Epithelial cell of proximal tubule (primary cell): ENCODE results near the gene CXCL12. TPM values are rescaled to one million over a fixed set of nuclear protein-coding genes. Genes with fewer than 3 reads are reported as not detected.

ENCODE experiments used
- DNase-seq: peaks from one replicate; pipeline ENCODE4 v3.0.0-alpha.2; 2011; ENCODE audit warnings: low read depth
- H3K4me3 ChIP-seq: 2 replicates; pipeline ENCODE4 v1.5.1; 2011; ENCODE audit warnings: low read depth, mild to moderate bottlenecking, low read length
- CTCF ChIP-seq: conservative IDR thresholded peaks from 2 replicates; pipeline ENCODE4 v1.5.1; 2012; ENCODE audit warnings: low read depth, mild to moderate bottlenecking, low read length
- total RNA-seq: library from RNA; depleted of rRNA; stranded (reverse); fragments of >200 nt; gene quantifications from 2 replicates; pipeline ENCODE4 v1.2.3, GENCODE V29; 2015

The CXCL12 gene
- total RNA-seq = 0.46 and 0.94 TPM in 2 replicates

- no peak within 1 kb of the TSS for H3K4me3 ChIP-seq
- TF ChIP-seq CTCF = no peak
- no peak for DNase-seq
Measured at GRCh38 chr10:44385026-44385695, at the start of gene CXCL12. Gene CXCL12 (minus strand): TSS chr10:44385097. CDS start chr10:44385005, 92 bp downstream.

DNA sequence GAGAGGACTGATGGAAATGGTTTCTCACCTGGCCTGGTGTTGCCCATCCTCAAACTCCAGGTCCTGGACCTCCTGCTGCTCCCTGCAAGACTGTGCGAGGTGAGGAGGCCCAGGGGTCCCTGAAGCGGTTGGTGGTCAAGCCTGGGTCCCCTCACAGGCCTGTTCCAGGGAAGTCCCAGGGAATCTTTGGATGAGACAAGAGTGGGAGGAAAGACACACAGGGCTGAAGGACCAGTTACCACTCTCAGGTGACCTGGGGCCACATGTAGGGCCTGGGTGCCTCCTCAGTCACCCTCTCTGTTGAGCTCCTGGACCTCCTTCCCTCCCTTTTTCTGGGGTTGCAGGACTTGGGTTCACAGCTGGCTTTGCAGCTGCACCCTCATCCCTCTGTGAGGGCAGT is 42.6 kb upstream of the CXCL12 start:
- no peak for TF ChIP-seq CTCF
- H3K4me3 ChIP-seq = no peak overlapping the region
- no peak for DNase-seq

GRCh38 chr10:44427037-44427436 is 42.1 kb upstream of the CXCL12 start:
- H3K4me3 ChIP-seq = no peak overlapping the region
- no peak for DNase-seq
- TF ChIP-seq CTCF = no peak

GRCh38 chr10:44426247-44427034 is 41.5 kb upstream of the CXCL12 start:
- no peak overlapping the region for H3K4me3 ChIP-seq
- TF ChIP-seq CTCF = no peak
- no peak for DNase-seq

GRCh38 chr10:44425466-44425865 is 40.6 kb upstream of the CXCL12 start:
- TF ChIP-seq CTCF = no peak
- no peak overlapping the region for H3K4me3 ChIP-seq
- no peak for DNase-seq

DNA sequence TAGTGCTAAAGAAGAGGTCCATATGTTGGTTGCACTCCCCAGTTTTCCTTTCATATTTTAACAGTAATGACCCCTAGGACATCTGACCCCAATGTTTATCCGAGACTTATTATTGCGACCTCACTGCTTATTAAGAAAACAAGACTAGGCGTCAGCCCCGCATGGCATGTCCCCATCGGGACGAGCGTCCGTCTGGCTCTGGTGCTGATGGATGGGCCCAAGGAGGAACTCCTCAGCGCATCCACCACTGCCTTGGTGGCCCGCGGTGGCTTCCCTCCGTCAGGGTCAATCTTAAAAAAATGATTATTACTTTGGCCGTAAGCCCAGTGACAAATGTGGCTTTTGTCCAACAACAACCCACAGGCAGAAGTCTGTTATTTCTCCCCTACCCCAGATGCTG is 40.1 kb upstream of the CXCL12 start:
- TF ChIP-seq CTCF = no peak

DNA sequence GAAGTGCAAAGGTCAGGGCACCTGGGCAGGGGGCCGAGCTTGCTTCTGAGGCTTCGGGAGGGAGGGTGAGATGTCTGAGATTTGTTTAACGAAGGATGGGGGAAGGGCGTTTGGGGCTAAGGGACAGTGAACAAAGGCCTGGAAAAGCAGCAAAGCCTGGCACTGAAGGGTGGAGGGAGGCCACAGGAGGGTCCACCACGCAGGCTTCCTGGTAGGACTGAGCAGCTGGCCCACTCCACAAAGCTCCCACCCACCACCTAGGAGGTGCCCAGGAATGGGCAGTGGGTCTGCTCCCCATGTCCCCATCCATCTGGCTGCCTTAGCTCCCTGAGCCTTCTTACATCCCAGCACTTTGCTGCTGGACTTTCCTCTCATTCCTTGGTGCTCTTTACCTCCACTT is 39.4 kb upstream of the CXCL12 start:
- H3K4me3 ChIP-seq = no peak overlapping the region
- no peak for TF ChIP-seq CTCF
- no peak for DNase-seq

More for the DNA sequence above, 40.1 kb upstream of the CXCL12 start:
- no peak overlapping the region for H3K4me3 ChIP-seq
- no peak for DNase-seq
